GM23338 (cell line): ENCODE results near the gene SND1.
"Not testable (repeated sequence)": the region's sequence is repeated elsewhere in the genome, so short reads cannot be mapped to it uniquely, and the experiment has no call there.

Source experiments
- CREB1 ChIP-seq: fragments of 250-450 bp; sonication (Bioruptor Pico); IDR thresholded peaks from 2 replicates; pipeline ENCODE4 v1.5.0; 2020; ENCODE audit warnings: low read depth, mild to moderate bottlenecking, moderate library complexity
- CTCF ChIP-seq, 2 experiments: fragments of 200-600 bp in 1 of 2; sonication (generic) in 1 of 2; conservative IDR thresholded peaks; 2 replicates each; pipeline versions ENCODE4 v1.5.1 to v1.6.1; 2016 to 2017; ENCODE audit warnings: antibody characterized with exemption in 2 of 2, low read depth in 2 of 2, mild to moderate bottlenecking in 2 of 2, moderate library complexity in 1 of 2
- ETS1 ChIP-seq: IDR thresholded peaks from 2 replicates; pipeline ENCODE4 v1.6.1; 2016; ENCODE audit warnings: antibody characterized with exemption
- EZH2 ChIP-seq: fragments of 200-600 bp; sonication (generic); IDR thresholded peaks from one replicate; pipeline ENCODE4 v1.8.0; 2017; ENCODE audit warnings: antibody characterized with exemption, mild to moderate bottlenecking, low read depth; ENCODE audit not compliant: unreplicated experiment
- EZH2phosphoT487 ChIP-seq: fragments of 200-600 bp; sonication (generic); IDR thresholded peaks from one replicate; pipeline ENCODE4 v1.8.1; 2018; ENCODE audit warnings: antibody characterized with exemption; ENCODE audit not compliant: unreplicated experiment
- JUNB ChIP-seq: IDR thresholded peaks from one replicate; pipeline ENCODE4 v1.6.1; 2016; ENCODE audit warnings: antibody characterized with exemption; ENCODE audit not compliant: unreplicated experiment
- NANOG ChIP-seq: IDR thresholded peaks from 2 replicates; pipeline ENCODE4 v1.6.1; 2016; ENCODE audit warnings: antibody characterized with exemption, borderline replicate concordance
- POLR2AphosphoS5 ChIP-seq: IDR thresholded peaks from 2 replicates; pipeline ENCODE4 v1.6.1; 2016; ENCODE audit warnings: antibody characterized with exemption, low read depth
- ZNF114 ChIP-seq: fragments of 250-450 bp; sonication (Bioruptor Pico); IDR thresholded peaks from 2 replicates; pipeline ENCODE4 v1.5.0; 2020; ENCODE audit warnings: mild to moderate bottlenecking, moderate library complexity
- ZNF331 ChIP-seq: fragments of 250-450 bp; sonication (Bioruptor Pico); IDR thresholded peaks from 2 replicates; pipeline ENCODE4 v1.5.0; 2020; ENCODE audit warnings: low read depth, mild to moderate bottlenecking, moderate library complexity
- TF ChIP-seq, protein P1 (sequence below): IDR thresholded peaks from one replicate; pipeline ENCODE4 v1.6.1; 2018; ENCODE audit warnings: antibody characterized with exemption; ENCODE audit not compliant: unreplicated experiment

- TF ChIP-seq CTCF (conservative IDR thresholded peaks at IDR 0.05; ENCODE audit: low read depth in 2 of 2); POLR2AphosphoS5; CREB1; EZH2phosphoT487; JUNB; EZH2; NANOG; ZNF114; ZNF331 (CRISPR knock-in tag); ETS1: not testable (repeated sequence)
- TF ChIP-seq, protein P1, sequence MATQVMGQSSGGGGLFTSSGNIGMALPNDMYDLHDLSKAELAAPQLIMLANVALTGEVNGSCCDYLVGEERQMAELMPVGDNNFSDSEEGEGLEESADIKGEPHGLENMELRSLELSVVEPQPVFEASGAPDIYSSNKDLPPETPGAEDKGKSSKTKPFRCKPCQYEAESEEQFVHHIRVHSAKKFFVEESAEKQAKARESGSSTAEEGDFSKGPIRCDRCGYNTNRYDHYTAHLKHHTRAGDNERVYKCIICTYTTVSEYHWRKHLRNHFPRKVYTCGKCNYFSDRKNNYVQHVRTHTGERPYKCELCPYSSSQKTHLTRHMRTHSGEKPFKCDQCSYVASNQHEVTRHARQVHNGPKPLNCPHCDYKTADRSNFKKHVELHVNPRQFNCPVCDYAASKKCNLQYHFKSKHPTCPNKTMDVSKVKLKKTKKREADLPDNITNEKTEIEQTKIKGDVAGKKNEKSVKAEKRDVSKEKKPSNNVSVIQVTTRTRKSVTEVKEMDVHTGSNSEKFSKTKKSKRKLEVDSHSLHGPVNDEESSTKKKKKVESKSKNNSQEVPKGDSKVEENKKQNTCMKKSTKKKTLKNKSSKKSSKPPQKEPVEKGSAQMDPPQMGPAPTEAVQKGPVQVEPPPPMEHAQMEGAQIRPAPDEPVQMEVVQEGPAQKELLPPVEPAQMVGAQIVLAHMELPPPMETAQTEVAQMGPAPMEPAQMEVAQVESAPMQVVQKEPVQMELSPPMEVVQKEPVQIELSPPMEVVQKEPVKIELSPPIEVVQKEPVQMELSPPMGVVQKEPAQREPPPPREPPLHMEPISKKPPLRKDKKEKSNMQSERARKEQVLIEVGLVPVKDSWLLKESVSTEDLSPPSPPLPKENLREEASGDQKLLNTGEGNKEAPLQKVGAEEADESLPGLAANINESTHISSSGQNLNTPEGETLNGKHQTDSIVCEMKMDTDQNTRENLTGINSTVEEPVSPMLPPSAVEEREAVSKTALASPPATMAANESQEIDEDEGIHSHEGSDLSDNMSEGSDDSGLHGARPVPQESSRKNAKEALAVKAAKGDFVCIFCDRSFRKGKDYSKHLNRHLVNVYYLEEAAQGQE, result not testable (repeated sequence)
These were observed 455.5 kb downstream of the SND1 start for GRCh38 chr7:128107516-128107915.
